GM18909 (cell line): ENCODE results near the gene THNSL1.

Experiments
- ATAC-seq: cut with Tn5 transposase; IDR thresholded peaks from one replicate; pipeline ENCODE4 v1.9.1; 2021; ENCODE audit warnings: mild to moderate bottlenecking; ENCODE audit not compliant: unreplicated experiment, poor library complexity

THNSL1 gene

DNA sequence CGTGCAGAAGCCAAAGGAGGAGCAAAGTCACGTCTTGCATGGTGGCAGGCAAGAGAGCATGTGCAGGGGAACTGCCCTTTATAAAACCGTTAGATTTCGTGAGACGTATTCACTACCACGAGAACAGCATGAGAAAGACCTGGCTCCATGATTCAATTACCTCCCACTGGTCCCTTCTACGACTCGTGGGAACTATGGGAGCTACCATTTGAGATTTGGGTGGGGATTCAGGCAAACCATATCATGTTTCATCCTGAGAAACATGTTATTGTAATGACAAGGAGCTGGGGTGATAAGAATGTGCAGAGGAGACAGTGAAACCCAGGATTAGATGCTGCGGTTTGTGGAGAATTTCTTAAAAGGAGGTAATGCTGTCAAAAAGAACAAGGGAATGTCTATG is 34.0 kb downstream of the THNSL1 start:
- ATAC-seq: no peak

DNA sequence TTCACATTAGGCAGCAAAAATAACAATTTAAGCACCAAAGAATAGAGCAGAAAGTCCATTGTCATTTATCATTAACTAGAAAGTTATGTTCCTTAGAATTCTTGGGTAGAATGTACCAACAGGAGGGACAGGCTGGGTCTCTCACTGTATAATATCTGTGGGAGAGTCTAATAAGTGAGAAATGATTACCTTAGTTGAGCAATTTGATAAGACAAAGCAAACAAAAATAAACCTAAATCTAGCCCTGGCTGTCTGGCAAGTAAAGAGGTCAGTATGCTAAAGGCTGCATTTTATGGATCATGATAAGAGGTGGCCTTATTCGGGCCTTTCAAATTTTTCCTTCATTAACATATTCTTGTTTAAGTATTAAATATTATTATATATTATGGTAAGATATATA is 35.6 kb downstream of the THNSL1 start:
- no peak for ATAC-seq

DNA sequence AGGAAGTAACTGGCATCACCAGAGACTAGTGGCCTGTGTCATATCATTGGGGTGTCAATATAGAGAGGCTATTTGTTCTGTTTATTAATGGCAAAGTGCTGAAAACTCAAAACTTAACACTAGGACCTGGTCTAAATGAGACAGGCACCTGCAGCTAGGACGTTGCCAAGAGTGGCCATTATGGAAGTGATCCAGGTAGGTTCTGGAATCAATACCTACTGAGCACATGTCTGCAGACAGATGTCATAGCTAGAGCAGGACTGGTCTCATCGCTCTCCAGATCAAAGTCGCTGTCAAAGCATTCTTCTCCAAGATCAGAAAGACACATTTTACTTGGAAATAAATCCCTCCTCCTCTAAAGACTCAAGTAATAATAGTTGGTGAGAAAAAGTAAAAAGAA is 40.3 kb downstream of the THNSL1 start:
- ATAC-seq: no peak

DNA sequence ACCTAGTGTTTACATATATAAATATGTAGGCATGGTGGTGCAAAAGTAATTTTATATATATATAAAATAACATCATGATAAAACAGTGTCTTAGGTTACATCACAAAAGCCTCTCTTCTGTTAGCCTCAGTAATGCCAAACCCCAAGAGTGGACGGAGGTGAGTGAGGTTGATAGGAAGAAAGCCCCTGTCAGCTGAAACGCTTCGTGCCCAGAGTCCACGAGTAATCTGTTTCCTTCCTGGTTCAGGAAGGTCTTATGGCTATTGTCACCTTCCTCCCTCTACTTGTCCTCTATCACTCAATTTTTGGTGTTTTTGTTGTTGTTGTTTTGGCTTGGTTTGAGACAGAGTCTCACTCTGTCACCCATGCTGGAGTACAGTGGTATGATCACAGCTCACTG is 41.5 kb downstream of the THNSL1 start:
- ATAC-seq: no peak

DNA sequence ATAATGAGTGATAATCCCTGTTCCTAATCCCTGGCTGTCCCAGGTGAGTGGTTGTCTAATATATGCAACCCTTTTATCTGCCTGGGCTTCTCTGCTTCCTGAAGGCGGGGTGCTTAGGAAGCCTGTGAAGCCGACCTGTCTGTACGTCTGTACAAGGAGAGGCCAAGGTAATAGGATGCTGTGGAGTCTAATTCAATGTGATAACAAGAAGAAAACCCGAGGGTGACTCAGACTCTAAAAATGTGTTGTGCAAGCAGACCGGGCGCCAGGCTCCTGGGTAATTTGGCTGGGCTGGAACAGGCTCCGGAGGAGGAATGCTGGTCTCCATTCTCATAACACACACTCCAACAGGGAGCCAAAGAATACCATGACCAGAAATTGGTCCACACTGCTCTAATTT is 43.6 kb downstream of the THNSL1 start:
- ATAC-seq: no peak

DNA sequence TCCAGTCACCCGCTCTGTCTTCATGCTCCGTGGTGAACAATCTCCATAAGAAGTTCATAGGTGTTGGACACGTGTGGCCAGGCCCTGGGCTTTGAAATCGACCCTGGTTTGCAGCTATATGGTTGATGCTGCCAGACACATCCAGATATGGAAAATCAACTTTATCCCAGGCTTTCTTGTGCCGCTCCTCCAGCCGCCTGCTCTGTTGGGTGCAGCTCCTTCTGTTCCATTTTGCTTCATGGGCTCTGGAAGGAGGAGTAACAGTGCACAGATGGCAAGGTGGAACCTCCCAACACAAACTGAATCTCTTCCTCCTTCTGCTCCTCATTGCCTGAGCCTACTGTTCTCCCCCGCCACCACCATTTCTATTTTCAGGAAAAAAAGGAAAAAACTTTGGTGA is 44.7 kb downstream of the THNSL1 start:
- no peak for ATAC-seq

DNA sequence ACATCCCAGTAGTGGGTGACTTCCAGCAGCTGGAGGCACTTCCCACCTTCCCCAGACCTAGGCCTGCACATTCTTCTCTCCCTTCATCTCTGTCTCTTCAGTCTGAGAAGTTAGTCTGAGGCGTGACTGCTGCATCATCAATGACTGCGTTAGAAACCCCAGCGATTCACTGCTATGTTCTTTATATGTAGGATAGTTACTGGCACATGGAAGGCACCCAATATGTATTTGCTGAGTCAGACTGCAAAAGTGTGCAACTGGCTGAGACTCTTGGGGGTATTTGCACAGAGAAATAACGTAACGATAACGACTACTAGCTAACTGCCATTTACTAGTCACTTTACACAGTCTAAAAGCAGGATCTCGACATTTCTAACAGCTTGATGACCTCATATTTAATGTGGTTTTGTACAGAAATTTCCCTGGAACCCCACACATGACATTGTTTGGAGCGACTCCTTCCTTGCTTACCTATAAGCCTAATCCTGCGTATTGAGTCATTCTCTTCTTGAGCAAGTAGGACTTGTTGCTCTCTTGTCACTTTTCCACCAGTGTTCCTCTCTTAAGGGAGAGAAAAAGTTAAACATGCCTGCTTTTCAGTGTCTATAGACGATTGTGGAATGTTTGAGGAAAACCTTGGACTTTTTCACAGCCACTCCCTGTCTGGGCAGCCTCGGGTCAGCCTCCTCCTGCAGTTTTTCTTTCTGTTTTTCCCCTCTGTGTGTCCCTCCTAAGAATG is 45.5 kb downstream of the THNSL1 start:
- no peak for ATAC-seq

DNA sequence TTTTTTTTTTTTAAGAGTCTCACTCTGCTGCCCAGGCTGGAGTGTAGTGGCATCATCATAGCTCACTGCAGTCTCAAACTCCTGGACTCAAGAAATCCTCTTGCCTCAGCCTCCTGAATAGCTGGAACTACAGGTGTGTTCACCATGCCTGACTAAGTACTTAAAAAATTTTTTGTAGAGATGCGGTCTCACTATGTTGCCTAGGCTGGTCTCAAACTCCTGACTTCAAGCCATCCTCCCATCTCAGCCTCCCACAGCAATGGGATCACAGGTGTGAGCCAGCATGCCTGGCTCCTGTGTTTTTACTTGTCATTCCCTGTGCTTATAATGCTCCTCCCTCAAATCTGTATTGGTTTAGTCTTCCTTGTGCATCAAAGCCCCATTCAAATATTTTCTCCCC is 46.7 kb downstream of the THNSL1 start:
- no peak for ATAC-seq

DNA sequence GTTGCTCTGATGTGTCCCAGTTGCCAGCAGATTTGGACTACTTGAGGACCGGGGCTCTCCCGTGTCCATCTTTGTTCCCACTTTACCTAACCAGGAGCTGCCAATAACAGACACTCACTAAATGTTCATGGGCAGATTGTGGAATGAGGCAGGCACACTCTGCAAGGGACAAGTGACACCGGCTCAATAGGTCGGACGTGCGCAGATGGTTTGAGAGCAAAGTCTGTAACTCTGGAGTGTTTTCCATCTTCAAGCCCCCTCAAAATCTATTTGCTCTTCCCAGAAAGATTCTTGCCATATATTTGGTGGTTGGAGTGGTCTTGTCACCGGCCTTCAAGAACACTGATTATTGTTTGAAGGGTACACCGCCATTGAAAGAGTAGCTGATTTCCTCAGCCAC is 47.2 kb downstream of the THNSL1 start:
- no peak for ATAC-seq

DNA sequence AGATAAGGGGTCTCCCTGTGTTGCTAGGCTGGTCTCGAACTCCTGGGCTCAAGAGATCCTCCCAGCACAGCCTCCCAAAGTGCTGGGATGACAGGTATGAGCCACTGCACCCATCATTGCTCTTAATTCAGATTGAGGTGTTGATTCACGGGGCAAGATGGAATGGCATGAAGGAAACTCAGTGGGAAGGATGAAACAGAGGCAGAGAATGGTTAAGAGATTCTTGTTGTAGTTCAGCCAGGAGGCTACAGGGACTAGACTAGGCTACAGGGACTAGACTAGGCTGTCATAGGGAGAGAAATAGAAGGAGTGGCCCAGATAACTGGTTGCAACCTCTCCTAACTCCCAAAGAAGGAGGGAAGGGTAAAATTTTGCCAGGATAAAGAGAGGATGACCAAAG is 48.0 kb downstream of the THNSL1 start:
- ATAC-seq: no peak

DNA sequence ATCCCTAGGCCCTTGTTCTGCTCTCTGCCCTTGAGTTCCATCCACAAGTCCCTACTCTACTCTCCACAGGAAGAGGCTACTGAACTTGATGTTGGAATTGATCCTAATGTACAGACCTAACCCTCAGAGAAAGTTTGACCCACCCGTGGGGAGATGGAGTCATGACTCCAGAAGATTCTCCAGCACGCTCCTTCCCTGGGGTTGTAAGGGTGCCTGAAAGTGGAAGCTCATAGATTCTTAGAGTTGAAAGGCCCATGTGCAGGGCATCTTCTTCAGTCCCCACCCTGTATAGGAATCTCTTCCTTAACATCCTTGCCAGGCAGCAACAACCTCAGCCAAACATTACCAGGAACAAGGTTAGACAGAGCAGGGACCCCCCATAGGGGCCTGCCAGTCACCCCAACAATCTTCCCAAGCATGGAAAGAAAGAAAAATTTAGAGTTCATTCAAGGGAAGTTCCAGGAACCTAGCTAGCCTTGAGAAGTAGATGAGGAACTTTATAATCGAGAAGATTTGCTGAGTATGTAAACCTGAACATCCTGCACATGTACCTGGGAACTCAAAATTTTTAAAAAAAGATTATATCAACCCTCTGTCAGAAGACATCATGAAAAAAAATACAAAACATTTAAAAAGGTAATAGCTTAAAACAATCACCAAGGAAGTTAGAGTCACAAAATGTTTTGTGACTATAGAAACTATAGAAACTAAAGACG is 49.5 kb downstream of the THNSL1 start:
- ATAC-seq: no peak

DNA sequence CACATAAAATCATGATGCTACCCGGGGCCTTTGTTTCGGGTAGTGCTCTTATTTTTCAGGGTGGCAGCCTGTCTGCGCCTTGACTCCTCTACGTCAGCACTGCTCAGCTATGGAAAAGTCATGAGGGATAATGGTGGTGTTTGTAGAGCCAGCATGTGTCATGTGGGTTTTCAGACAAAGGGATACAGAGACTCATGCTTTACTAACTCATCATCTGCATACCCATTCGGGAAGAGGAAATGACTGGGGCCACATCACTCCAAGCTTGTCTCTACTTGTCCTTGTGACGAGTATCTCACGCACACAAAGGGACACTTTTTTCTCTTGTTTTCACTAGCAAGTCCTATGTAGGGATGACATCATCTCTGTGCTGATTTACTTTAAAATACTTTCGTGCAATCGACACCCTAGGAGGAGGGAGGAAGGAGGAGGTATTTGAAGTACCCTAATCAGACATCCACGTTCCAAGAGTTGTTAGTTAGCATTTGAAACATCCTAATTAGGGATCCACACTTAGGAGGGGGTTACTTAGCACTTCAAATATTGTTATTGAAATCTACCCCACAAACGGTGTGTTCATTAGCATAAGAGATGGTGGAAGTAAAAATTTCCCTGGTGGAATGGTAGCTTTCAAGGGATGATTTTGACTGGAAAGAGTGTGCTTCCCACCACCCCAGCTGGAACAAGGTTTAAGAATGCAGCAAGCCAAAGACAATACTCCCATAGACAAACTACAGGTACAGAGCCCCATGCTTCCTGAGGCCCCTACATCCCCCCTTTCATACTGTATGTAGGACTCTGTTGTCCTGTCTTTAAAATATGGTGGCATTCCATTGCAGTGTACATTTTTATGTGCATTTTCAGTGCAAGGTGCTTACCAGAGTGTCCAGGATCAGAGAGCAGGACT is 52.0 kb downstream of the THNSL1 start:
- no peak for ATAC-seq

DNA sequence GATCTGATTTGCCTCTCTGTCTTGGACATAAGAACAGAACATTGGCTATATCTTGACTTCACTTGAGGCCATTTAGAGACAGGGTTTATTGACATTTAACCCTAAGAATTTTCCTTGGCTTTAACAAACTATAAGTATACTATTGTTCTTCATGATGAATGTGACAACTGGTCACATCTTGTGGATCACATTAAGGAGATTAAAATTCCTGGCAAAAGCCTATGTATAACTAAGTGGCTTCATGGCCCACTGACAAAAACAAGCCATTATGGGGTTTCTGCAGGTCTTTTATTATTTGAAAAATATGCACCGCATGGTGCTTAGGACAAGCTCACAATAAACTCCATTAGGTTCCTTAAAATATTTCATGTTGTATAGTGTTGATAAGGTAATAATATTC is 54.8 kb downstream of the THNSL1 start:
- ATAC-seq: no peak

DNA sequence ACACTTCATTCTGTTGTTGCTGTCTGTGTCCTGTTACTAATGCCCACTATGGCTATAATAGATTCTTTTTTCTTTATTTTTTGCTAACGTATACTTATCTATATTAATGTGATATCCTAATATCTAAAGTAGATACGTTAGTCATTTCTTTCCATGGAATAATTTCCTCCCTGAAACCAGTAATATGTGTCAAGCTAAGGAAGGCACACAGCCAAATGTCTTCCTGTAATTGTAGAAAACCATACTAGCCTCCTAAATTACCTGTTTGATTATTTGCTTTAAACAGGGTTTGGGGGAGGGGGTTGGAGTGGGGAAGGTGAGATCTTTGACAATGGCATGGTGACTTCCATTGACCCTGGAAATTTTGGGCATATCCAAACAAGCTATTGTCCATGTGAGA is 56.4 kb downstream of the THNSL1 start:
- ATAC-seq: no peak

DNA sequence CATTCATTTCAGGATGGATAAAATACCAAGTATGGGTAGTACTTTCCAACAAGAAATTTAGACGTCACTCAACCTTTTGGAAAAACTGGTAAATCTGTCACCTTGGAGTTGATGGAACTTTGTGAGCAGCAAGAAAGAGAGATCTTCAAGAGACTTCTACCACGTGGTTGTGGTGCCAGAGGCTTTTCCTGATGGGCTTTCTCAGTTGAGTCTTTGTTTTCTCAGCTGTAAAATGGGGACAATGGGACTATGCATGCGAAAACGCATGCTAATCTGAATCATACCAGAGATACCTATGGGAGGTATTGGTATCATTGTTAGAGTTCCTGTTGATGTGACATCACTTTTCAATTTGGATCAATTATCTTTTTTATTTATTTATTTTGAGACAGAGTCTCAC is 59.4 kb downstream of the THNSL1 start:
- ATAC-seq: no peak
